GM18508 (cell line): Measurements from ENCODE around the gene EMID1.
A peak's percentile ranks its signal among the peaks of the same experiment; 100 is the strongest.

Experiments used
- ATAC-seq: cut with Tn5 transposase; IDR thresholded peaks from one replicate; pipeline ENCODE4 v1.9.1; 2021; ENCODE audit warnings: moderate number of reproducible peaks; ENCODE audit not compliant: insufficient read depth, unreplicated experiment

EMID1 gene

GRCh38 chr22:29205594-29206371 lies at the start of gene EMID1:
Gene EMID1 (plus strand): TSS chr22:29205896. CDS start chr22:29206039, 143 bp downstream.
- no peak for ATAC-seq

- ATAC-seq: no peak
Measured at GRCh38 chr22:29155966-29156365, 49.7 kb upstream of the EMID1 start.

GRCh38 chr22:29156507-29156906 lies 49.2 kb upstream of the EMID1 start:
- ATAC-seq: no peak

- no peak for ATAC-seq
Measured at GRCh38 chr22:29157759-29158535, 47.7 kb upstream of the EMID1 start.

- ATAC-seq: no peak
Measured at GRCh38 chr22:29158546-29158945, 47.1 kb upstream of the EMID1 start.

- ATAC-seq: no peak
Measured at GRCh38 chr22:29163808-29164207, 41.9 kb upstream of the EMID1 start.

GRCh38 chr22:29165321-29166060 lies 40.2 kb upstream of the EMID1 start:
- no peak for ATAC-seq

- no peak for ATAC-seq
Measured at GRCh38 chr22:29166180-29166579, 39.5 kb upstream of the EMID1 start.

GRCh38 chr22:29167032-29167911 lies 38.4 kb upstream of the EMID1 start:
- peak; percentile 82 for ATAC-seq

GRCh38 chr22:29171721-29172120 lies 34.0 kb upstream of the EMID1 start:
- no peak for ATAC-seq

GRCh38 chr22:29172216-29172615 lies 33.5 kb upstream of the EMID1 start:
- ATAC-seq: no peak

- no peak for ATAC-seq
Measured at GRCh38 chr22:29175312-29175835, 30.3 kb upstream of the EMID1 start.

GRCh38 chr22:29183971-29184848 lies 21.5 kb upstream of the EMID1 start:
- no peak for ATAC-seq

- ATAC-seq: no peak
Measured at GRCh38 chr22:29184849-29185490, 20.7 kb upstream of the EMID1 start.

- no peak for ATAC-seq
Measured at GRCh38 chr22:29186302-29186701, 19.4 kb upstream of the EMID1 start.

- no peak for ATAC-seq
Measured at GRCh38 chr22:29187831-29188230, 17.9 kb upstream of the EMID1 start.

GRCh38 chr22:29190051-29190450 lies 15.6 kb upstream of the EMID1 start:
- ATAC-seq: no peak

- no peak for ATAC-seq
Measured at GRCh38 chr22:29190918-29191317, 14.8 kb upstream of the EMID1 start.
